ENCODE data around the gene USF3. TPM values are rescaled to one million over a fixed set of nuclear protein-coding genes. Genes with fewer than 3 reads are reported as not detected.
A peak's percentile ranks its signal among the peaks of the same experiment; 100 is the strongest.

The USF3 gene, protein sequence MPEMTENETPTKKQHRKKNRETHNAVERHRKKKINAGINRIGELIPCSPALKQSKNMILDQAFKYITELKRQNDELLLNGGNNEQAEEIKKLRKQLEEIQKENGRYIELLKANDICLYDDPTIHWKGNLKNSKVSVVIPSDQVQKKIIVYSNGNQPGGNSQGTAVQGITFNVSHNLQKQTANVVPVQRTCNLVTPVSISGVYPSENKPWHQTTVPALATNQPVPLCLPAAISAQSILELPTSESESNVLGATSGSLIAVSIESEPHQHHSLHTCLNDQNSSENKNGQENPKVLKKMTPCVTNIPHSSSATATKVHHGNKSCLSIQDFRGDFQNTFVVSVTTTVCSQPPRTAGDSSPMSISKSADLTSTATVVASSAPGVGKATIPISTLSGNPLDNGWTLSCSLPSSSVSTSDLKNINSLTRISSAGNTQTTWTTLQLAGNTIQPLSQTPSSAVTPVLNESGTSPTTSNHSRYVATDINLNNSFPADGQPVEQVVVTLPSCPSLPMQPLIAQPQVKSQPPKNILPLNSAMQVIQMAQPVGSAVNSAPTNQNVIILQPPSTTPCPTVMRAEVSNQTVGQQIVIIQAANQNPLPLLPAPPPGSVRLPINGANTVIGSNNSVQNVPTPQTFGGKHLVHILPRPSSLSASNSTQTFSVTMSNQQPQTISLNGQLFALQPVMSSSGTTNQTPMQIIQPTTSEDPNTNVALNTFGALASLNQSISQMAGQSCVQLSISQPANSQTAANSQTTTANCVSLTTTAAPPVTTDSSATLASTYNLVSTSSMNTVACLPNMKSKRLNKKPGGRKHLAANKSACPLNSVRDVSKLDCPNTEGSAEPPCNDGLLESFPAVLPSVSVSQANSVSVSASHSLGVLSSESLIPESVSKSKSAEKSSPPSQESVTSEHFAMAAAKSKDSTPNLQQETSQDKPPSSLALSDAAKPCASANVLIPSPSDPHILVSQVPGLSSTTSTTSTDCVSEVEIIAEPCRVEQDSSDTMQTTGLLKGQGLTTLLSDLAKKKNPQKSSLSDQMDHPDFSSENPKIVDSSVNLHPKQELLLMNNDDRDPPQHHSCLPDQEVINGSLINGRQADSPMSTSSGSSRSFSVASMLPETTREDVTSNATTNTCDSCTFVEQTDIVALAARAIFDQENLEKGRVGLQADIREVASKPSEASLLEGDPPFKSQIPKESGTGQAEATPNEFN (N-terminal part only)
- 3.8 TPM for polyA plus RNA-seq (2012; ENCODE audit: insufficient read depth, insufficient read length, low read depth)

DNA sequence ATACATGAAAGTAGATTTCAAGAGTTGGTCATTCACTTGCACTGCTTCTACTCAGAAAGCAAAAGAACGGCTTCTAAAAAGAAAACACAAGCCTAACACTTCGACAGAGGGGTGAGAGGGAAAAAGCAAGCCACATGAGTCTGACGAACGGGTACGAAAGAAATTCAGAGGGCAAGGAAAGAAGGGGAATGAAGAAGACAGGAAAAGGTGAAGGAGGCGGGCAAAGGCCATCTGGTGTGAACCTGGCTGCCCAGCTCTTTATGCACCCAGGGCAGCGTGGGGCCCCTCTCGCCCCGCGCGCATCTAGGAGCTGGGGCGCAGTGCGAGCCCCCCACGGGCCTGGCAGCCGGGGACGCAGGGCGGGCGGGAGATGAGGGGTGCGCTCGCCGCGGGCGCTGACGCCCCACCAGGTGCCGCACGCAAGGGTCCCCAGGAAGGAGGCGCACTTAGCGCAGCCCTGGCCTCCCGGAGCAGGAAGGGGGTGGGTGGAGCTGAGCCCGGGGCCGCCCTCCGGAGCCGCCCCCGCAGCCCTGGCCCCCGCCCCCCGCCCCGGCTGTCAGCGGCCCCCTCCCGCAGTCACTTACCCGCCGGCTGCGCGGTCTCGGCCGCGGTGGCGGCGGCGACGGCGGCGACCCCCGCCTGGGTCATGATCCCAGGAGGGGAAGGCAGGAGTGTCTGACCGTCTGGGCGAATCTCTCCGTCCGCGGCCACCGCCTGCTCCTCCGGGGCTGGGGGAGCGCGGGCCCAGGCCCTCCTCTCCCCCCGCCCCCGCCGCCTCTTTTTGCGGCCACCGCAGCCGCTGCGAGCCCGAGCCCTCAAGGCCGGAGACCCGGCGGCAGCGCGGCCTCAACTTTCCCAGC is at the start of gene USF3:
Gene USF3, minus strand, starts transcription at position 857 of the 860 bp plus-strand sequence. CDS start 21,764 bp downstream, outside the sequence.
- no peaks in the 10 kb centered on the region for H3K27me3 ChIP-seq
- no peaks in the 10 kb centered on the region for H3K36me3 ChIP-seq
- H3K9me3 ChIP-seq, result no peaks in the 10 kb centered on the region
- TF ChIP-seq, protein P1, sequence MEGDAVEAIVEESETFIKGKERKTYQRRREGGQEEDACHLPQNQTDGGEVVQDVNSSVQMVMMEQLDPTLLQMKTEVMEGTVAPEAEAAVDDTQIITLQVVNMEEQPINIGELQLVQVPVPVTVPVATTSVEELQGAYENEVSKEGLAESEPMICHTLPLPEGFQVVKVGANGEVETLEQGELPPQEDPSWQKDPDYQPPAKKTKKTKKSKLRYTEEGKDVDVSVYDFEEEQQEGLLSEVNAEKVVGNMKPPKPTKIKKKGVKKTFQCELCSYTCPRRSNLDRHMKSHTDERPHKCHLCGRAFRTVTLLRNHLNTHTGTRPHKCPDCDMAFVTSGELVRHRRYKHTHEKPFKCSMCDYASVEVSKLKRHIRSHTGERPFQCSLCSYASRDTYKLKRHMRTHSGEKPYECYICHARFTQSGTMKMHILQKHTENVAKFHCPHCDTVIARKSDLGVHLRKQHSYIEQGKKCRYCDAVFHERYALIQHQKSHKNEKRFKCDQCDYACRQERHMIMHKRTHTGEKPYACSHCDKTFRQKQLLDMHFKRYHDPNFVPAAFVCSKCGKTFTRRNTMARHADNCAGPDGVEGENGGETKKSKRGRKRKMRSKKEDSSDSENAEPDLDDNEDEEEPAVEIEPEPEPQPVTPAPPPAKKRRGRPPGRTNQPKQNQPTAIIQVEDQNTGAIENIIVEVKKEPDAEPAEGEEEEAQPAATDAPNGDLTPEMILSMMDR (IDR thresholded peaks at IDR 0.05; ENCODE audit: low read depth, low read length), result no peak
- H3K4me3 ChIP-seq (ENCODE audit: low read depth, low read length), result peak within 1 kb of the TSS; percentile 99
- DNase-seq, result peak; percentile 76
- H3K4me1 ChIP-seq, result no peaks in the 10 kb centered on the region

DNA sequence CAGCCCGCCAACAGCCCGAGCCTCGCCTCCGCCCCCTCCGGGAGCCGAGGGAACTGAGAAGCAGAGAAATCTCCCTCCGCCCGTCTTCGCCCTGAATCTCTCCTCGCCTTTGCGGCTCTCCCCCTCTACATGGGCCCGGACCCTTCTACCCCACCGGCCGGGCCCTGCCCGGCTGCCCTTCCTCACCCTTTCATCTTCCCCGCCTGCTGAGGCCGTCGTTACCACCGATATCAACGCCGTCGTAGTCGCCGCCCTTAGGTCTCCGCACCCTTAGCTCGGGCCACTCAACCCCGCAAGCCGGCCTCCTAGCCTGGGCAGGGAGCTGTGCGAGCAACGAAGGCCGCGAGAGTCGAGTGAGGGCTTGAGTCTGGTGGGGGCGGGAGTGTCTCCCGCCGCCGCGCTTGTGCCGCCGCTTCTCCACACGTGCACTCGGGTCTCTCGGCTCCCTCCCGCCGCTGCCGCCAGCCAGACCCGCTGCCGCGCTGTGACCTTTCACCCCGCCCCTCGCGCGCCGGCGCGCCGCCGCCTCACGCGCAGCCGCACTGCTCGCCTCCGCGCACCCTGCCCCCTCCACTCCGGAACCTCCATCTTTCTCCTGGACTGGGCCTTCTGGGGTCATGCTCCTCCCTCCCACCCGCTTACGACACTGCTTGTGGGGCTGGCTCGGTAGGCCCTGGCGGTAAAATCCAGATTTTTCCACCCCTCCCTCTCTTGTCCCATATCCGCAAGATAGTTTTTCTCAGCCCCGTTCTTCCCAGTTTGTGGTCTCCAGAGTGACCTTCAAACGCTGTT is 49.5 kb upstream of the USF3 start, which contains the start of gene NAA50:
Gene NAA50, minus strand, starts transcription at position 494 of the 792 bp plus-strand sequence. Its CDS starts 300 bp downstream, at position 194.
- H3K36me3 ChIP-seq, result peaks cover 7% of the 10 kb centered on the region
- no peaks in the 10 kb centered on the region for H3K9me3 ChIP-seq
- no peaks in the 10 kb centered on the region for H3K27me3 ChIP-seq
- no peaks in the 10 kb centered on the region; the same call in 1 of the 2 replicates for H3K4me1 ChIP-seq
- TF ChIP-seq, protein P1 (IDR thresholded peaks at IDR 0.05; ENCODE audit: low read depth, low read length), result peak; percentile 30; the same call in 1 of the 2 replicates
- peak within 1 kb of the TSS; percentile 94 for H3K4me3 ChIP-seq (ENCODE audit: low read depth, low read length)
- peak; percentile 95 for DNase-seq

DNA sequence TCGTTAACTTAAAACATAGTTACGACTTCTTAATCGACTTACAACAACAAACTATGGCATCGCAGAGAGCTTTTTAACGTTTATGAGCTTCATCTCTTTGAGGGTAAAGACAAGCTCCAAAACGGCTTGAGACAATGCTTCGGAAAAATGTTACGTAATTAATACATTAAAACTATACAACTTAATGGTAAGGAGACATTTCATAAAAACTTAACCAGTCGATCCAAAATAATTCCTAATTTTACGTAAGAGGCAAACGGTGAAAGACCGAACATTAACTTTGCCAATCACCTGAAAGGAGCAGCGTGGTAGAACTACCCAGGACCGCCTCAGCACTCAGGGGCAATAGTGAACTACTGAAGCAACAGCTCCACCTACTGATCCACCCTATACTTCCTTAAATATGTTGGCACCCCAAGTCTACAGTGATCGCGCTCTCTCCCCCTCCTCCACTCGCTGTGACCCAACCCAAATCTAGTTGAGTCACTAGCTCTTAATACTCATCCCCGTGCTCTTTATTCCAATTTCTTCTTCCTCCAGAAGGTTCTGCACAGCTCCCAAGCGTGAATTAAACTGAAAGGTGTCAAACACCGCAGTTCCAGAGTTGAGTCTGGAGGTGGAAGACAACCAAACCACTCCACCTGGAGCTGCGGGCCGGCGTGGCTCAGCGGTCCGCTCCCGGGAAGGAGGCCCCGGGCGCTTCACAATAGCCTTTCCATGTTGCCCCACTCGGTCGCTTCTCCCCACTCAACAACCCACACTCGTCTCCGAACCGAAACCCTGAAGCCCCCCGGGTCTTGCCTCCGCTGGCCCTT is 48.7 kb upstream of the USF3 start:
- peak overlapping the region; percentile 94 for H3K4me3 ChIP-seq (ENCODE audit: low read depth, low read length)
- peak; percentile 70 for DNase-seq
- no peaks in the 10 kb centered on the region for H3K9me3 ChIP-seq
- H3K4me1 ChIP-seq, result no peaks in the 10 kb centered on the region; the same call in 1 of the 2 replicates
- TF ChIP-seq, protein P1 (IDR thresholded peaks at IDR 0.05; ENCODE audit: low read depth, low read length), result peak; percentile 79
- peaks cover 8% of the 10 kb centered on the region for H3K36me3 ChIP-seq
- H3K27me3 ChIP-seq, result no peaks in the 10 kb centered on the region

DNA sequence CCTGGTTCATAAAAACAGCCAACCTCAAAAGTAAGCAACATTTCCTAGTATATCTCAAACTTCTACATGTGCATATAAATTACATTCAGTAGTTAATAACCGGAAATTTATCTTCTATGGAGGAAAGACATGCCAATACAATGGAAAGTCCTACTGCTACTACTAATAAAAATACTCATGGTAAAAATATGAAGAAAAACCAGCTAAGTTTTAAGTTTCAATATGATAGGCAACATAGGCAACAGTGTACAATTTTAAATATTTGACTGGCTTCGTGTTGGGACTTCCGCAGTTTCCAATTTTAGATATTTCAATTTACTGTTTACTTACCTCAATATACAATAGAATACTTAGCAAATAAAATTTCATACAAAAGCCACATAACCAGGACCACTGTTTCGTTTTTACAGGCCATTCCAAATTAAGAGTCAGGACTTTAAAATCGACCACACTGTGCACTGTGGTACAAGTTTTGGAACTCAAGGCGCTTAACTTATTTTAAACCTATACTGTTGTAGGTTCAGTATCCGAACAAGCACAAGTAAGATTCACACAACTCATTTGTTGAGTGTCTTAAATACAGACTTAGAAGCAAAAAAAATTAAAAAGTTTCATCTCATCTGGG is 46.7 kb upstream of the USF3 start:
- no peaks in the 10 kb centered on the region for H3K27me3 ChIP-seq
- no peak for DNase-seq
- H3K4me1 ChIP-seq, result no peaks in the 10 kb centered on the region; the same call in 1 of the 2 replicates
- H3K4me3 ChIP-seq (ENCODE audit: low read depth, low read length), result no peak overlapping the region
- H3K9me3 ChIP-seq, result no peaks in the 10 kb centered on the region
- TF ChIP-seq, protein P1 (IDR thresholded peaks at IDR 0.05; ENCODE audit: low read depth, low read length), result no peak
- peaks cover 8% of the 10 kb centered on the region for H3K36me3 ChIP-seq

Data from BE2C (cell line).